DMS53 (cell line): Measurements from ENCODE around the gene KCNE1.
A peak's percentile ranks its signal among the peaks of the same experiment; 100 is the strongest.
"Not testable (repeated sequence)": the region's sequence is repeated elsewhere in the genome, so short reads cannot be mapped to it uniquely, and the experiment has no call there.

Source experiments
- DNase-seq: peaks from one replicate; lab custom pipeline; 2025; lab: John Stamatoyannopoulos, UW

Gene KCNE1

DNA sequence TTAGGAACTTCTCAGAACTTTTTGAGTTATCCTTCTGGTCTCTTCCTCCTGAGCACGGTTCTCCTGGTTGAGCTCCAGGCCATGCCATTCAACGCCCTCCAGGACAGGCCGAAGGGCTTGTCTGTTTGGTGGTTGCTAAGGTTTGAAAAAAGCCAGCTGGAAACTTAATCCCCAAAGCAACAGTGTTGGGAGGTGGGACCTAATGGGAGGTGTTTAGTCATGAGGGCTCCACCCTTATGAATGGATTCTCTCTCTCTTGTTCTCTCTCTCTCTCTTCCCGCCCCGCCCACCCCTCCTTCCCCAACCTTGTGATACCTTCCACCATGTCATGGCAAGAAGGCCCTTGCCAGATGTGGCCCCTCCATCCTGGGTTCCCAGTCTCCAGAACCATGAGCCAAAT, 829 bp downstream of the KCNE1 start:
- peak; percentile 14 for DNase-seq

DNA sequence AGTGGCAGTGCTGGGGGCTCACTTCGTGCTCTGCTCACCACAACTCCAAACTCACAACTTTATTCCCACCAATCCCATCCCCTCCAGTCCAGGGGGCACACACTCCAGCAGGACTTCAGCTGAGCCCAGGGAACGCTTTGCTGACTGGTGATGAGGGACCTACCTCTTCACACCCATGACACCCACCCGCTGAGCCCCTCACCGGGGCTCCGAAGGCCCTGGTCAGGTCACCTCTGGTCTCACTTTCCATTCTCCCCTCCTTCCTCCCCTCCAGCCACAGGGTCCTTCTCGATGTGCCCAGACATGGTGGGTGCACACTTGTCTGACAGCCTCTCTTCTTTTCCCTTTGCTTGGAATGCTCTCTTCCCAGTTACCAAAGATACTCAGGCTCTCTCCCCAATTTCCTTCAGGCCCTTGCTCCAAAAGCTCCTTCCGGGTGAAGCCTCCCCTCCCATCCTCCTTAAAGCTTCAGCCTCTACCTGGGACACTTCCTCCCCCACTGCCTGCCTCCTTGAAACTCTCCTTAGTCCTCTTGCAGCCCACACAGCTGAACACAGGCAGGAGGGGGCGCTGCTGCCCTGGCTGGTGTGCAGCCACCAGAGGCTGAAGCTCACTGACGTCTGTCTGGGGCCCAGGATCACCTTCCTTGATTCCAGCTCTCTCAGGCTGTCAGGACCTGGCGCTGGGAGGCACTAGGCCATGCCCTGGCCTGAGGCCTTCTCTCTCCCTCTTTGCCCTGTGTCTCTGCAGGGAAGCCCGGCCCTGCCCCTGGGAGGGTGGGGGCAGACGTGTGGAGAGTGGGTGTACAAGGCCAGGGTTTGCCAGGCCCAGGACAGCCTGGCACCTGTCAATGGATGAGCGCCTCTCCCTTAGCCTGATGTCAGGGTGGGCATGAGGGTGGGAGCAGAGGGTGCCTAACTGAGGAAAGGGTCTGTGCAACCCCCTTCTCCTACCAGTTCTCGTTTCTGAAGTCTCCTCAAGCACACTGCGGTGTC, 1.6 kb downstream of the KCNE1 start:
- DNase-seq = peak; percentile 74

DNA sequence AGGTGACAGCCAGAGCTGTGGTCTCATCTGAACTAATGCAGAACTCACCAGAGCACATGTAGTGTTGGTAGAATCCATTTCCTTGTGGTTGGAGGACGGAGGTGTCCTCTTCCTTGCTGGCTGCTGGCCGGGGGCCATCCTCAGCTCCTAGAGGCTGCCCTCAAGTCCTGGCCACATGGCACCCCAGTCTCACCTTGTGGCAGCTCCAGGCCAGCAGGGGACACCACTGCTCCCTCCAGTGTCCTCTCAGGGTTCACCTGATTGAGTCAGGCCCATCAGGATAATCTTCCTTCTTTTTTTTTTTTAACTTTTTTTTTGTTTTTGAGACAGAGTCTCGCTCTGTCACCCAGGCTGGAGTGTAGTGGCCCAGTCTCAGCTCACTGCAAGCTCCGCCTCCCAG, 2.9 kb downstream of the KCNE1 start:
- DNase-seq = peak; percentile 3

DNA sequence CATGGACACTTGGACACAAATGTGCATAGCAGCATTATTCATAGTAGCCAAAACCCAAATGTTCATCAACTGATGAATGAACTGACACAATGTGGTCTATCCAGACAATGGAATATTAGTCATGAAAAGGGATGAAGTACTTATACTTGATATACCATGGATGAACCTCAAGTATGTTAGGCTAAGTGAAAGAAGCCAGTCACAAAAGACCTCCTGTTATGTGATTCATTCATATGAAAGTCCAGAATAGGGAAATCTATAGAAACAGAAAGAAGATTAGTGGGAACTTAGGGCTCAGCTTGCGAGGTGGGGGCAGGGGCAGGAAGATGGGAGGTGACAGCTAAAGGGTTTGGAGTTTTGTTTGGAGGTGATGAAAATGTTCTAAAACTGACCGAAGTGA, 7.4 kb downstream of the KCNE1 start:
- DNase-seq = no peak

DNA sequence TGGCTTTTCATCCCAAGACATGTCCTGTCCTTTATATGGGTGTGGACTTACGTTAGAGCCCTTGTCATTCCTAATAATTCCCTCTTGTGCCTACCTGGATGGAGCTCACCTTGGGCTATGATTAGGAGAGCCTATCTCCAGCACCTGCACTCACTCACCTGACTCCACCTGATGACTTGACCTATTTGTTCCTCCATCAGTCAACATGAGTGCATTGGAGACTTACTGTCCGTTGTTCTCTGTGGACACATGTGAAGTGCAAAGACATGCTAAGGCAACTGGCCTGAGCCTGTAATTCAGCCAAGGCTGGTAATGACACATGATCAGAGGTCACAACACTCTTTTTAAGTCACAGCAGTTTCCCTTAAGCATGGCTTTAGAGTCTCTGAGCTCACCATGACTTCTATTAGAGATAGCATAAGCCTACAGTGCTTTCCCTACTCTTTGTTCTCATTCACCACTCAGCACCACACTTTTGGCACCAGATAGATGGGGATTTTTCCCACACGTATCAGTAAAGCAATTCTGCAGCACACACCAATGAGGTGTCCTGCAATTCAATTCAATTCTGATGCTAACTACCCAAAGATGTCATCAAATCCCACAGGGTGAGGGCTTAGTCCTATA, 9.4 kb downstream of the KCNE1 start:
- DNase-seq = no peak

DNA sequence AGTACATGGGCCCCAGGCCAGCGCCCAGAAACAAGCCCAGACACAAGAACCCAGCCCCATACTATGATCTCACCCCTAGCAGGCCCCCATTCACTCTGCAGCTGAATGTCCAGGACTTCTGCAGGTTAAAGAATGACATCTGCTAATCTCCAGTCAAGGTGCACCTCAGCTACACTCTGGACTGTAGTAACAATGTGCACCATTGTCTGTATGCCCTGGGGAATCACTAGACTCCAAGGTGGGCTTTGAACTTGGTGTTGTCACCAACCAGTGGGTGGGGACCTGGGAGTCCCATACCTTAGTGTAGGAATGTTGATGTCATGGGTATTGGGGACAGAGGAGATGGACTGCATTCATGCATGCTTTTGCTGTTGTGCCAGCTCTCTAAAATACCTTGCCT, 10.3 kb downstream of the KCNE1 start:
- no peak for DNase-seq

DNA sequence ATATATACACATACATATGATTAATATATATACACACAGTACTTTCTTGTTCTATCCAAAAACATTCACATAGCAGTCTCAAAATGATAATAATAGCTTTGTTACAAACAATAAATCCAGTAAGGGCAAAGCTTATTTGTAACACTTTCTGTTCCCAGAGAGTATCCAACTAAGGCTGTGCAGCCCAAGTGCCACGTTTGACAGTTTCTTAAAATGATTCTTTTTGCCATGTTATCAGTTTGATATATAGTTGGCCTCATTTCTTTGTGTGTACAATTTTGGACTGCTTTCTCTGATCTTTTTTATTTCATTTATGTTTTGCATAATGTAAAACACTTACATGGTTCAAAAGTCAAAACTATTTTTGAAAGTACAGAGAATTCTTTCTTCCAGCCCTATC, 11.8 kb downstream of the KCNE1 start:
- no peak for DNase-seq

DNA sequence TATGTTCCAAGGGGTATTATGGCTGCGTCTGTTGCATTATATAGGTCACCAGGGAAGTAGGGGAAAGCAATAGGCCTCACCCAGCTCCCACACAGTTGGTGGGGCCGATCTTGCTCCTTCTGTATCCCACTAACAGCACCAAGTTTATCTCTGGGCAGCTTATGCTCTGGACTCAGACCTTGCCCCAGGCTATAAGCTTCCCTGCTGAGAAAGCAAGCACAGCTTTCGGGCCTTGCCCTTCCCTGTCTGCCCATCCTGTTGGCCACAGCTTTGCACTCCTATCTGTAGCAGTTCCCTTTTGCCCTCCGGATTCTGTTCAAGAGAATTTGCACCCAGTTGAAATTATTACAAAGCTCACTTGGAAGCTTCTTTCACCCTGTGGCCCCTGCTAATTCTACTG, 12.9 kb downstream of the KCNE1 start:
- no peak for DNase-seq

DNA sequence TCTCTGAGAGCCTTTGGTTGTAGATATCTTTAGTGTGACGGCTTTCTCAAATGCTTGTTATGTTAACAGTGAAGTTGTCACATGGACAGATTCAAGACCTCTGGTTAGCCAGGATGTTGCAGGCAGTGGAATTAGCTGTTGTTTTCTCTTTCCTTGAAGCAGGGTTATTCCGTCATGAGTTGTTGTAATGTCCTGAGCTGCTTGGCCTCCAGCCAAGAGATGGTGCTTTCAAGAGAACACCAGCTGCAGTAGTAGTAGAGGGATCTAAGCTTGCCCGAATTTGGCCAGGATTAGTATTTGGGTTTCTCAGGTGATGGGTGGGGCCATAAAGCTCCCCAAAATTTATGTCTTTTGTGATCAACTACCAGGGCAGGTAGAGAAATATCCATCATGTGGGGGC, 13.4 kb downstream of the KCNE1 start:
- peak; percentile 23 for DNase-seq

DNA sequence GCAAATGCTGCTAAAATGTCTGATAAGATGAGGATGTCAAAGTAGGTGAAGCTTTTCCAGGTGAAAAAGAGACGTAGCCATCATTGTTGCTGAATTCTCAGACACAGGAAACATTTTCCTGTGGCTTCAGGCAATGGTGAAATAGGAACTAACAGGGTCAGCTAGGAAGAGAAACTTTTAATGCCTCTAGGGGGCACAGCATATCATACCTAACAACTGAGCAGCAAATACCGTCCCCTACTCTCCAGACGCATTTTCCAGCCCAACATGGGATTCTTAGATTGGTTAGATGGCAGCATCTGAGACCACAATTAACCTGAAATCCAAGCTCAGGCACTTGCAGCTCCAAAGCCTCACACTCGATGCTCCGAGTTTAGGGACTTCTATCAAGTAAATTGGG, 28.2 kb downstream of the KCNE1 start:
- DNase-seq = not testable (repeated sequence)

DNA sequence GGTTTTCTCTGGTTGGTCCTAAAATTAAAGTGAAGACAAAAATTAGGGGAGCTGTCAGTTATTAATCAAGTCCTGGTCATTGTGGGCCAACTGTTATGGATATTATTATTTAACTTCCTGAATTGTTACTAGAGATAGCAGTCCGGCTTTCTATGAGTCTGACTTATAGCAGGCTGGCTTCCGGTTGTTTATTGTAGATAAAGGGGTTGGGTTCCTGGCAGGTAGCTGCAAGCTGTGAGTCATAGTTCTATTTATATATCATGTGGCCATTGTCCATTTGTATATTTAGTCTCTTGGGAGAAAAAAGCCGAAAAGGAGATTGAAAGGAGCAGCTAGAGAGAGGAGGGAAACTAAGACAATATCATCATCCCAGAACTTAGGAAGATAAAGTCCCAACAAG, 28.6 kb downstream of the KCNE1 start:
- not testable (repeated sequence) for DNase-seq

DNA sequence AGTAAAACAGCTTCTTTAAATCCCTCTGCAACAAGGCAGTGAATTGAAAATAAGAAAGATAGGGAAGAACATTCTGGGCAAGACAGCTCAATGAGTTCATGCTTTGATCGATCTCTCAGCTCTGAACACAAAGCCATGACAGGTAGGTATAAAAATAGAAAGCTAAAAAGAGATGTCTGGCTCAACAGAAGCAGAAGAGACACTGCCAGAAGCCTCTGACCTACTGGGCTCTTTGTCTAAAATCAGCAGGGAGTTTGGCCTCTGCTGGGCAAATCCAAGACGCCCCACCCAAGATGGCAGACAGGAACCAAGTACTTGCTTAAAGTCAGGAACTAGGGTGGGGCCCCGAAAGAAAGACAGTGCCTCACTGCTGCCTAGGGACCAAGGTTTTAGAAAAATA, 44.7 kb downstream of the KCNE1 start:
- not testable (repeated sequence) for DNase-seq

DNA sequence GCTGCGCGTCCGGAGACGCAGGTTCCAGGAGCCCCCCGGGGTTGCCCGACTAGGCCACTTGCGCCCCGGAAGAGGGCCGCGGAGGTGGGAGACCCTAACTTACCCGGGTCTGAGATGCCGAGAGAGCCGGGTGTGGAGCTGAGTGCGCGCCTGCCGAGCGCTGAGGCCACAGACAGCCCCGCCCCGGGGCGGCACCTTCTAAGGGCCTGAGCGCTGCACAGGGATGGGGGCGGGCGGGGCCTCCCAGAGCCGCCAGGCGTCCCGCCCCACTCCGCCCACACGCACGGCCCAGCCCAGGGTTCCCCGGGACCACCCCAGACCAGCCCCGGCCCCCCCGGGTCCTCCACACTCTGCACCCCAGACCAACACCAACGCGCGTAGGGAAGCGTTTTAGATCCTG, 52.6 kb downstream of the KCNE1 start:
- not testable (repeated sequence) for DNase-seq

DNA sequence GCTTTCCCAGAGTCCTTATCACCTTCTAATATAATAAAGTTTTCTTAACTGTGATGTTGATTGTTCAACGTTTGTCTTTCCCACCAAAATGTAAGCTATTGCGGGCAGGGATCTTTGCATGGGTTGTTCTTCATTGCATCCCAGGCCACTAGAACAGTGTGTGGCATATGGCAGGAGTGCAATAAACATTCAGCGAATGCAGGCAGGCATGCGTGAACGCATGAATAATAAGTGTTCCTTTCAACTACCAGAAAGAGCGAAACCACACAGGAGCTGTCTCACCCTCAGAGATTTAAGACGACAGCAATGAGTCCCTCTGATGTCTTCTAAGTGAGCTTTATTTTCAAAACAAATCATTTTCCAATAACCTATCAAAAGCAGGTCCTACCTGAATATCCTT, 53.7 kb downstream of the KCNE1 start:
- not testable (repeated sequence) for DNase-seq

DNA sequence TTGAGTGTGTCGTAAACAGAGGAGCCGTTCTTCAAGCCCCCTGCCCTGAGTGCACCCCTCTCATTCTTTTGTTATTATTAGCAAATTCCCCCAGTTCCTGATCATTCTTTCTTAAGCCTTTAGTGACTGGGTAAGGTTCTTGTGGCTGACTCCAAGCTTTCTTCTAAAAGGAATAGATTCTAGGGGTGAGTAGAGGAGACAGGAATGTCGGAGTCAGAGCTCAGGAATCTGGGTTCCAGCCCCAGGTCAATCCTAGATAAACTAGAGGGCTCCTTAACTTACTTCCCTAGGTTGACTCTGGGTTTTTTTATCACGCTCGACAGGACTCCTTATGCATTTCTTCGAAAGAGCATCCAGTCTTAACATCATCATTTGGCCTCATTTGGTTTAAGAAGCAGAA, 55.8 kb downstream of the KCNE1 start:
- not testable (repeated sequence) for DNase-seq

DNA sequence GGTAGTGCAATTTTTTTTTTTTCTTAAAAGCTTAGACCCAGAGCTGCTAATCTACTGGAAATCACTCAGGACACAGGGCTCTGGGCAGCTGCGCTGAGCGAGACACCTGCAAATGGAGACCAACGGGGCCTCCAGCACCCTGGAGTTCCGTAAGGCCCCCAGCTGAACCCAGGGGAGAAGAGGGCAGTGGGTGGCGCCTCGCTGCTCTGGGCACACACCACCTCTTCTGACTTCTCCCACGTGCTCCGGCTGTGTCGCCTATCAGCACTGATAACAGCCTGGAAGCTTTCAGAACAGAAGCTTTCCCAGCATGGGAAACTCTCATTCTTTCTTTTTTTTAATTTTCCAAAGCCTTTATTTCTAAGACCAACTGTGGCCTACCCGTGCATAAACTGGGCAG, 56.4 kb downstream of the KCNE1 start:
- not testable (repeated sequence) for DNase-seq

DNA sequence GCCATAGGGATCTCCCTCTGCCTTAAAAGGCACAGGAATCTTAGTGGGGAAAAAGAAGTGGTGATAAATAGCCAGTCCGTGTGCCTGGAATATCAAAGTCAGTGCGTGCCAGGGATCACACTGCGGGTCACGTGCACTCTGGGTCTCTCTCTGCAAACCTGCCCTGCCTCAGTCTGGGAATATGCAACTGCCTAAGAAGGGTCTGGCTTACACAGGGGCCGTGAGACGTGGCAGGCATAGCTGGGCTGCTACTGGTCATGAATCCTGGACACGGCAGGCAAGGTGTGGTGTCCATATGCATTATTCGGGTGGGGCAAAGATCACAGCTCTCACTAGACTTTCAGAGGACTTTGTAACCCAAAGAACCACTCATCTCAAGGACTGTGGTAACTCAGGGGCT, 65.0 kb downstream of the KCNE1 start:
- DNase-seq = not testable (repeated sequence)

DNA sequence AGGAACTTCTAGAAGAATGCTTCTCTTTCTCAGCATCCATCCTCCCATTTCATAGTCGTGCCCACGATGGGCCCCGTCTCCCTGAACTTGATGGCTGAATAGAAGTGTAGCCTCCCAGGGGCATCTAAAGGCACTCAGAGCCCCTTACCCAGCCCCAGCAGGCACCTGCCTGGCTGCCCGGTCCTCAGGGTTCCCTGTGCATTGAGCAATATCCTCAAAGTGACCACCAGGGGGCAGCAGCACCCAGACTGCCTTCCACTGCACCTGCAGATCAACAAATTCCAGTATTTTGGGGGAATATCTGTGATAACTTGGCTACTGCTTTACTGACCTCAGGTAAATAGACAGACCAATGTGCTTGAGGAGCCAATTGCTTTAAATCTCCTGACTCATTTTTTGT, 68.5 kb downstream of the KCNE1 start:
- DNase-seq = not testable (repeated sequence)

DNA sequence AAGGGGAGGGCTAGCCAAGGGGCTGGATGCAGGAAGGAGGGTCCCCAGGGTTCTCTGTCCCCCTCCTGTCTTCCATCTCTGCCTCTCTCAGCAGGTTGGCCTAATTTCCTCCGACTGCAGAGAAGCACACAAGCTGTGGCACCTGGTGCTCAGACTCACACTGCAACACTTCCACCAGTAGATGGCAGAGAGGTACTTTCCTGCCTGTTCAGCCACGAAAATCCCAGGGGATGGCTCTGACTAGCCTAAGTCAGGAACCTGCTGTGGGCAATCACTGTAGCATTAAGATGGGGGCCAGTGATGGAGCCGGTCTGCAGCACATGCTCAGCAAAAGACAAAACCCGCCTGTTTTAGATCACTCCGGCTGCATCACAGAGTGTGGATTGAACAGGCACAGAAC, 82.3 kb downstream of the KCNE1 start:
- not testable (repeated sequence) for DNase-seq

DNA sequence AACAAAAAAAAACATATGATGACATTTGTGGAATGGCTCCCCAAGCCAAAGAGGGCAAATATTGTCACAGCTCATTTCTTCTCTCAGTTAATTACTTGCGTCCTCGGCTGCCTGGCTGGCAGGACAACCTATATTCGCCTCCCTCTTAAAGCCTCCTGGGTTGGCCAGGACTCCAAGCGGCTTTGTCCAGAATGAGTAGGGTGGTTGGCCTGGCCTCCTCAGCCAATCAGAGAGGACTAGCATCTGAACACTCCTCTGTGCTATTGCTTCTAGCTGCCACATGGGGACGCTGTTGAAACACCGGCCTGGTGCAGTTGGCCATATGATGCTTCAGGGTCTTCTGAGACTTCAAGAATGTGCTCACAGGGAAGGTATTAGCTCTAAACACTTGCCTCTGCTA, 83.6 kb downstream of the KCNE1 start:
- DNase-seq = not testable (repeated sequence)

DNA sequence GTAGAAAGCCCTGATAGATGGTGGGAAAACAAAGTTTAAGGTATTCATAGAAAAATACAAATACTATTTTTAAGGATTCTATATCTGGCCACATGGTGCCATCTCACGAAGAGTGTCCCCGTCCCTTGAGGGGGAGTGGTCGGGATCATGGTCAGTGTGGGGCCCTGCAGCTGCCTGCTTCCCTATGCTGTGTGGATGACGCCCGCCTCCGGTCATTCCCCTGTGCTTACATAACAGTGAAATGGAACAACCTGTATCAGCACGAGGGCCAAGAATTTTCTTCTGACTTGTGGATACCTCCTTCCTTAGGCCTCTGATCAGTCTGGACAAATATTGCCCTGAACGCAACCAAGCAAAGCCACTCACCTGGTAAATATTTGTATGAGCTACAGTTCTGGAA, 84.7 kb downstream of the KCNE1 start:
- DNase-seq = not testable (repeated sequence)

DNA sequence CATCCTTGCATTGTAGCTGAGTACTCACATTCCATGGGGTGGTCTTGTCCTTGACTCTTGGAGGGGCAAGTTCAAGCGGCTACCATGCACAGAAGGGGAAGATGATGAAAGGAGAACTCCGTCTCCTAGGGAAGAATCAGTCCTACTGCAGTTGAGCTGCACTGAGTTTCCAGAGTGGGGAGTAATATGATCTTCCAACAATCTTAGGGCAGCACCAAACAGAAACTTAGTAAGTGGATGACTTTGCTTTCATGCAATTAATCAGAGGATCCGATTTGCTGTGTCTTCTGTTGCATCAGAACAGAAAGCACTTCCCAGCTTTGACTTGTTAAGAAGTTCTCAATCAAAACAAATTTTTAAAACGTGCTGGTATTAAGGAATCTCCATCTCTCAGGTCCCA, 88.2 kb downstream of the KCNE1 start, which contains the start of gene SMIM34:
Gene SMIM34, minus strand, starts transcription at position 147 of the 400 bp plus-strand sequence. Its CDS starts 112 bp downstream, at position 35.
- DNase-seq = not testable (repeated sequence)

DNA sequence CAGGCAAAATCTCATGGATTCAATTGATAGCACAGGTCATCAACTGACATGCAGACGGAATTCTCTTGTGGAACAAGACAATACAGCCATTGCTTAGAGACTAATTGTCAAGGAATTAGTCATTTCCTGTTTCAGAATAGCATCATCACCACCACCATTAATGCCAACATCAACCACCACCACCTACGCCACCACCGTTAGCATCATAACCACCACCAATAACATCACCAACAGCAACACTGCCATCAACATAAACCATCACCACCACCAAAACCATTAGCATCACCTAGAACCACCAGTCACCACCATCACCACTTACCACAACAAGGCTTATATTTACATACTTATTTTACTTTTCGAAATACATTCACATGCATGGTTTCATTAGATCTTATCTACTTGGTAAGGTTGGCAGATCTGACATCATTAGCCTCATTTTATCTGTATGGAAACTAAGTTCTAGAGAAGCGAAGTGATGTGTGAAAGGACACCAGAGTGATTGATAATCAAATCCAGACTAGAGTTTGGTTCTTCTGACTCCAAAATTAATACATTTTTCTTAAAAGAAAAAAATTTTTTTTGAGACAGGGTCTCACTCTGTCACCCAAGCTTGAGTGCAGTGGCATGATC, 94.4 kb downstream of the KCNE1 start:
- DNase-seq = not testable (repeated sequence)
